HG02571 (cell line): ENCODE results near the gene MEGF11.

Source experiments
- ATAC-seq: cut with Tn5 transposase; IDR thresholded peaks from one replicate; pipeline ENCODE4 v1.9.1; 2021; ENCODE audit warnings: mild to moderate bottlenecking, moderate library complexity; ENCODE audit not compliant: unreplicated experiment

The MEGF11 gene

GRCh38 chr15:65912235-65912634 is 341.3 kb downstream of the MEGF11 start:
- ATAC-seq, result no peak

DNA sequence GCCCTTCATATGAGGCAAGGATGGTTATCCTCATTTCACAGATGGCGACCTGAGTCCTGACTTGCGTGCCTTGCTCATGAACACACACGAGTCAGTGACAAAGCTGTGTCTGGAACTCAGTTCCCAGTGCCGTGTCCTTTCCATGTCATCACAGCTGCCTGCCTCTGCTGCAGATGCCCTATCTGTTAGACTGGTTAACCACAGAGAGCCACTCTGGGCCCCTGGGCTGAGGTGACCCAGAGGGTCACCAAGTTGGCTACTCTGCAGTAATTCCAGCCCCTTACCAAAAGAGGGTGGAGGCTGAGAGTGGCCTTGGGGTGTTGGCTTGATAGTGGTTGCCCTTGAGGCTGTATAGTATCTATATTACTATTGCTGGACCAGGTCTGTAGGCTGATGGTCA is 343.2 kb downstream of the MEGF11 start:
- no peak for ATAC-seq

DNA sequence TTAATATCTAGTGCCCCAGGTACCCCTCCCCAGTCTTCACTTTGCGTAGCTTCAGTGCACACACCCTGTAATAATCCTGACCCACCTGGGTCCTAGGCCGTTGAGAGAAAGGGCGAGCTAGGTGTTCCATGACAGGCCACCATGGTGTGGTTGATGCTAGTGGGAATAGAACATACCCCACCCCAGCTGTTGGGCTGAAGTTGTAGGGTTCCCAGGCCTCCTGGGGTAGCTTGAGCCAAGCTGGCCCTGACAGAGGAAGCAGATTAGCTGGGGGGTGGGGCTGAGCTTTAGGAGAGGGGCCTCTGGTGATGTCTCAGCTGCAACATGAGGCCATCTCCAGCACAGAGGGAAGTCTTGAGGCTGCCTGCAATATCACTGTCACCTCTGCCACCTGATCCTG is 343.7 kb downstream of the MEGF11 start:
- no peak for ATAC-seq

GRCh38 chr15:65908876-65909275 is 344.7 kb downstream of the MEGF11 start:
- no peak for ATAC-seq

GRCh38 chr15:65907661-65908060 is 345.9 kb downstream of the MEGF11 start:
- ATAC-seq, result no peak

GRCh38 chr15:65906396-65906795 is 347.2 kb downstream of the MEGF11 start:
- ATAC-seq, result no peak

DNA sequence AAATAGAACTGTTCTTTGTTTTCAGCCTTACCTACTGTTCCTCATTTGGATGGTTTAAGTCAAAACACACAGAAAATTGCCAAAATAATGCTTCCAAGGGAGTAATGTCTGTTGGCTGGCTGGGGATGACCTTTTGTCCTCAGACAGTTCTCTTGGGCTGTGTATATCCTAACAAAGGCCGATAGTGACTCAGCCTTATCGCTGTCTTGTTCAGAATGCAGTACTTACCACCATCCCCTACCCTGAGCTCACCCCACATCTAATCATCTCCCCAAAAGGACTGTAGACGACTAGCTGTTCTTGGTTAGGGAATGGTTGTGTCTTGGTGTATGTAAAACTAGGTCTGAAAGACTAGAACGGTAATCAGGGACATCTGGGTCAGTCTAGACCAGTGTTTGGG is 349.2 kb downstream of the MEGF11 start:
- no peak for ATAC-seq

GRCh38 chr15:65903296-65904073 is 350.1 kb downstream of the MEGF11 start:
- no peak for ATAC-seq

GRCh38 chr15:65902373-65902772 is 351.2 kb downstream of the MEGF11 start:
- ATAC-seq, result peak; percentile 71

- no peak for ATAC-seq
Measured at GRCh38 chr15:65901836-65902235, 351.7 kb downstream of the MEGF11 start.

DNA sequence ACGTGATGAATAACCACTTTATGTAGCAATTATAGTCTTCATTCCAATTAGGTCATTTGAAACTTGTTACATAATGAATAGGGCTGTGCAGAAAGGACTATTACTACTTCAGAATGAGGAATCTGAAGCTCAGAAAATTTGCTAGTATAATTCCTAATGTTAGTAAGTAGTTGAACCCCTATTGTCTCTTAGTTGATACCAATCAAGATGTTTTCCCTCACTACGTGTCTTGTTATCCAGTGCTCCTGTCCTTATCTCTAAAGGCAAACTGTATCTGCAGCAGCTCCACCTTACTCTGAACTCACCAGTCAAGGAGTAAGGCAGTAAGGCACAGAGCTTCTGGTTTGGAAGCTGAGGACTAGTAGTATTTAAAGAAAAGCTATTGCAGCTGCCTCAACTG is 352.2 kb downstream of the MEGF11 start:
- no peak for ATAC-seq

DNA sequence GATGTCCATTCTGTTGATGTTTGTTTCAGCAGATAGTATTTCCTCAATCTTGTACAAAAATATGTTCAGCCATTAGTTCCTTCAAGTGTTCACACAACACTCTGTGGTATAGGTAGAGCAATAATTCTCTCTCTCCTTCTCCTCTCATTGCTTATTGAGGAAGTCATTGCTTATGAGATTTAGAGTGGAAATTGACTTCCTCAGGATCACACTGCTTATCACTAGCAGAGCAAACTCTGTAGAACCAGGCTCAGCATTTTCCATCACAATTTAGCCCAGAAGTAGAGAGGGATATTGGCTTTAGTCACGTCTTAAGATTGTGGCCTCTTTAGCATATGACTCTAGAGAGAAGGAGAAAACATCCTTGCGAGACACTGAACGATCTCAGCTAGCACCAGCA is 353.1 kb downstream of the MEGF11 start:
- ATAC-seq, result no peak

DNA sequence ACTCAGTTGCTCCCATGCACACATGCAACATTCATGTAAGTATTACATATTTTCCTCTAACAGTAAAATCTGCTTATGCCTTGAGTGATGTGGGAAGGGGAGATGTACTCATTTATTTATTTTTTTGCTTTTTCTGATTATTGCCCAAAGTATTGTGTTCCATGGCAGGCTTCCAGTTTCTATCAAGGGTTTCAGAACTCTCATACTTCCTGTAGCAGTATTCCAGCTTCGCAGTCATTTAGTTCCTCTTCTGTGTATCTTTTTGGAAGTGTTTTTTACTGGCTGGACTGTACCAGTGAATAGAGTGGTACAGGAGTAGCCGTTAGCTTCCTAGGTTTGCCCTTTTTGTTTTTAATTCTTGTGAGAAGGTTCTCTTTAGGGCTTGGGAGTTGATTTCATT is 357.3 kb downstream of the MEGF11 start:
- no peak for ATAC-seq

- no peak for ATAC-seq
Measured at GRCh38 chr15:65893060-65893459, 360.5 kb downstream of the MEGF11 start.

- no peak for ATAC-seq
Measured at GRCh38 chr15:65888981-65889380, 364.6 kb downstream of the MEGF11 start.

DNA sequence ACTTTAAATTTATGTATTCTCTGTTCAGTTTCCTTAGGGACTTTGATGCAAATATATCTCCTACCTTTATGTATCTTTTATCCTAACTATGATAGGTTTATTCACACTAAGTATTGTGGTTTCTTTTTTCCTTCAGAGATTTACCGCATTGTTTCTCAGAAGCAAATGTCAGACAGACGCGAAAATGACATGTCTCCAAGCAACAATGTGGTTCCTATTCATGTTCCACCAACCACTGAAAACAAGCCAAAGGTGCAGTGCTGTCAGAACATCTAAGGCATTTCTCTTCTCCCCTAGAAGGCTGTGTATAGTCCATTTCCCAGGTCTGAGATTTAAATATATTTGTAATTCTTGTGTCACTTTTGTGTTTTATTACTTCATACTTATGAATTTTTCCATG is 366.0 kb downstream of the MEGF11 start:
- ATAC-seq, result no peak

- no peak for ATAC-seq
Measured at GRCh38 chr15:65885668-65886218, 367.8 kb downstream of the MEGF11 start.

GRCh38 chr15:65884511-65884910 is 369.0 kb downstream of the MEGF11 start:
- no peak for ATAC-seq

DNA sequence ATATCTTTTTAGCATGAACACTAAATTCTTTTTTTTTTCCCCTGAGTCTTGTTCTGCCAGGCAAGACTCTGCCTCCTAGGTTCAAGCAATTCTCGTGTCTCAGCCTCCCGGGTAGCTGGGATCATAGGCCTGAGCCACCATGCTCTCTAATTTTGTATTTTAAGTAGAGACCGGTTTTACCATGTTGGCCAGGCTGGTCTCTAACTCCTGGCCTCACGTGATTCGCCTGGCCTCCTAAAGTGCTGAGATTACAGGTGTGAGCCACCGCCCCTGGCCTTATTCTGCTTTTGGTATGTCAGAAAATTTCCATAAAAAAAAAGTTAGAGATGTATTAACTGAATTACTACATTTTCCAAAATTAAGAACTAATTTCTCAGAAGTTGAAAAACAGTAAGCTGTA is 370.0 kb downstream of the MEGF11 start:
- no peak for ATAC-seq

DNA sequence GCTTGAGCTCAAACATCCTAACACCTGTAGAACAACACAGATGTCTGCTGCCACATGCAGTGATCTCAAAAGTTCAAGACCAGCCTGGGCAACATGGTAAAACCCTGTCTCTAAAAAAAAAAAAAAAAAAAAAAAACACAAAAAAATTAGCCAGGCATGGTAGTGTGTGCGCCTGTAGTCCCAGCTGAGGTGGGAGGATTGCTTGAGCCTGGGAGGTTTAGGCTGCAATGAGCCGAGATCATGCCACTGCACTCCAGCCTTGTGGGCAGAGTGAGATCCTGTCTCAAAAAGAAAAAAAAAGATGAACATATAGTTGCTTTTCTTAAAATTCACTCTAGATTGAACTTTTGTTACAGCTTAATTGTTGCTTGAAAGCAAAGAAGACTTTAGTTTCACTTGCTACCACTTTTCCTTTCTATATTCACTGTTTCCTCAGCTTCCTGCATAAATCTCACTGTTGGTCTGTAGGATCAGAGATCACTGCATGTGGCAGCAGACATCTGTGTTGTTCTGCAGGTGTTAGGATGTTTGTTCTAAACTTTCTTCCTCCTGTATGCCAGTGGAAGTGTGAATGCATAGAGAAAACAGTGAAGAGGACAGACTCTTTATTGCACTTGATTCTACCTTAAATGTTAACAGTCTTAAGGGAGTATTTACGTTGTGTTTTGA is 371.6 kb downstream of the MEGF11 start:
- ATAC-seq, result no peak

DNA sequence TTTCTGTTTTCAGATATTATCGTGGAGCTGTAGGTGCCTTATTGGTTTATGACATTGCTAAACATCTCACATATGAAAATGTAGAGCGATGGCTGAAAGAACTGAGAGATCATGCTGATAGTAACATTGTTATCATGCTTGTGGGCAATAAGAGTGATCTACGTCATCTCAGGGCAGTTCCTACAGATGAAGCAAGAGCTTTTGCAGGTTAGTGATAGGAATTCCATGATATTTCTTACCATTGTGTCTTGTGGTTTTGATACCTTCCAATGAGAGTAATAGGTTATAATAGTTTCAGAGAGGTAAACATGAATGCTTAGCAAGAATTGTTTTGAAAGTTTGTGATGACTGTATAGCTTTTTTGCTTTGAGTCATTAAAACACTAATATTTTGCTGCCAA is 375.8 kb downstream of the MEGF11 start:
- no peak for ATAC-seq

GRCh38 chr15:65875458-65875857 is 378.1 kb downstream of the MEGF11 start:
- no peak for ATAC-seq
